GM12891 (cell line): ENCODE measurements around the gene TMEM91.

ENCODE experiments used
- POLR2A ChIP-seq: IDR thresholded peaks from 2 replicates; pipeline ENCODE4 v1.6.1; 2011; ENCODE audit warnings: low read depth, low read length, control low read depth
- POLR2AphosphoS5 ChIP-seq: IDR thresholded peaks from 2 replicates; pipeline ENCODE4 v1.6.1; 2011; ENCODE audit warnings: low read depth, low read length, control low read depth
- POU2F2 ChIP-seq: IDR thresholded peaks from 2 replicates; pipeline ENCODE4 v1.6.1; 2011; ENCODE audit warnings: low read depth, mild to moderate bottlenecking, control low read depth, low read length, moderate library complexity
- SPI1 ChIP-seq: IDR thresholded peaks from 2 replicates; pipeline ENCODE4 v1.6.1; 2011; ENCODE audit warnings: low read depth, low read length, control low read depth

DNA sequence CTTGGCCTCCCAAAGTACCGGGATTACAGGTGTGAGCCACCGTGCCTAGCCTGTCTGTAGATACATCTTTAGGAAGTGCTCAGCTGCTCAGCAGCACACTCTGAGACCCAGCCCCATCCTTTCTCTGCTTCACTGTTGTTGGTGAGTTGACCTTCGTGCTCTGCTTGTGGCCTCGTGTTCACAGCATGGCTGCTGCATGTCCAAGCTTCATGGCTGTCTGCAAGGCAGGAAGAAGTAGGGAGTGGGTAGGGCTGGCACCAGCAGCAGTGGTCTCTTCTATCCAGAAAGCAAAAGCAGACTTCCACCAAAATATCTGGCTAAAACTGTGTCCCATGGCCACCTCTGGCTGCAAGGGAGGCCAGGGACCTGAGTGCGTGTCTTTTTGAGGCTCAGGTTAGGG lies 36.6 kb downstream of the TMEM91 start:
- TF ChIP-seq POLR2A, result no peak
- no peak for TF ChIP-seq SPI1
- TF ChIP-seq POU2F2, result no peak
- no peak for TF ChIP-seq POLR2AphosphoS5
